Measurements from ENCODE around the gene GNPTAB.

The GNPTAB gene

DNA sequence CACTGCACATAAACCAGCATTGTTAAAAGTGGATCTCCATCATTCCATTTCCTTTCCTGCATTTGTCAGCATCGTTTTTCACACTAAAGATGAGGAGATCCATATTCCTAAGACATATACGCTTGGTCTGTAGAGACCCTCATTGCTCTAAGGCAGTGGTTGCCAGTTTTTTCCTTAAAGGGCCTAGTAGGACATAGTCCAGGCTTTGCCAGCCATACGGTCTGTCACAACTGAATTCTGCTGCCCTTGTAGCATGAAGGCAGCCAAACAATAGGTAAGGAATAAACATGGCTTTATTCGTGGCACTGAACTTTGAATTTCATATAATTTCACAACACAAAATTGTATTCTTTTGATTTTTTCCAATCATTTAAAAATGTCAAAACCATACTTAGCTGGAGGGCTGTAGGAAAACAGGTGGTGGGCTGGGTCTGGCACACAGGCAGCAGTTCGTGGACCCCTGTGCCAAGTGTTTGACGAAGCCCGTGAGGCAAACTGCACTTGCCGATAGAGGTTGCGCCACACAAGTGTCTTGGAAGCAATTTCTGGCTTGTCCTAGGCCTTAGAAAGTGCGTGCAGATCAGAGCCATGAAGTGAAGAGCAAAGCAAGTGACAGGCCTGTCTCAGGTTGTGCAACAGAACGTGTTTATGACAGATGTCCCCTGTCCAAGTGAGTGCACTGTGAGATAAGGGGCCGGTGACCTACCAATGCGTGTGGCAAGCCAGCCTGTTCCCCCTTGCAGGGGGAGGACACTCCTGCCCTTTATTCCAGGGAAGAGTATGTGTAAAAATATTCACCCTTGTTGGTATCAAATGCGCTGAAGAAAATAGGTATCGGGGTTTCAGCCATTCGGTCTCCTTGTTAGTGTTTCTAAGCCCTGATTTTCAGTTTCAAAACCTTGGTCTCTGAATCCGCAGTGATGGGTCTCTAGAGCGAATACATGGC, 134.2 kb downstream of the GNPTAB start:
- no peak for TF ChIP-seq GATA2 (IDR thresholded peaks at IDR 0.05; ENCODE audit: low read depth, low read length)
- no peak for TF ChIP-seq GATA3 (IDR thresholded peaks at IDR 0.05; ENCODE audit: low read depth, low read length)

DNA sequence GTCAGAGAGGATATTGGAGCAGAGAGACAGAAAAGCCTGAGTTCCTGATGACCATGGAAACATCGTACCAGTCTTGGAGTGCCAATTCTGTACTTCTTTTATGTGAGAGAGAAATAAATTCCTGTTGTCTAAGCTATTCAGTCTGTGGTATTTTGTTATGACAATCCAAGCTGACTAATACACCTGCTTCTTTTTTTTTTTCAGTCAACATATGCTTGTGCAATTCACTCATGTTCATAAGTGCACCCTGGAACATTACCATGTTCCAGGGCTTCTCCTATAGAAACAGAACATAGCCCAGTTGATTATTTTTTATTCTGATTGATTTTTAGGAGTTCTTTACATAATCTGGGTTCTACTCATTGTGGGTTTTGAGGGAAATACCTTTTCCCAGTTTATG, 135.1 kb downstream of the GNPTAB start:
- TF ChIP-seq GATA2 (IDR thresholded peaks at IDR 0.05; ENCODE audit: low read depth, low read length) (no peak), GATA3 (IDR thresholded peaks at IDR 0.05; ENCODE audit: low read depth, low read length) (no peak)
